Myocyte (in vitro differentiated cells): ENCODE data around the gene IL16. TPM values are rescaled to one million over a fixed set of nuclear protein-coding genes. Genes with fewer than 3 reads are reported as not detected.

ENCODE experiments used
- DNase-seq: peaks from one replicate; pipeline ENCODE4 v3.0.0-alpha.2; 2012; ENCODE audit warnings: low read depth
- total RNA-seq: library from RNA; depleted of rRNA; stranded (reverse); fragments of >200 nt; gene quantifications from 2 replicates; pipeline ENCODE4 v1.2.3, GENCODE V29; 2014

IL16 gene
- total RNA-seq, 1 donor from 2014 or later: 0.32 TPM

GRCh38 chr15:81289910-81290309 lies 93.2 kb downstream of the IL16 start:
- no peak for DNase-seq

GRCh38 chr15:81291916-81292522 lies 95.3 kb downstream of the IL16 start:
- DNase-seq: no peak

- DNase-seq: no peak
Observed at GRCh38 chr15:81292523-81293001, 95.9 kb downstream of the IL16 start.

GRCh38 chr15:81293728-81294515 lies 97.2 kb downstream of the IL16 start:
- DNase-seq: no peak

GRCh38 chr15:81294516-81294880 lies 97.8 kb downstream of the IL16 start:
- no peak for DNase-seq

- DNase-seq: no peak
Observed at GRCh38 chr15:81295486-81296121, 98.9 kb downstream of the IL16 start.

GRCh38 chr15:81296186-81296585 lies 99.5 kb downstream of the IL16 start:
- no peak for DNase-seq

- DNase-seq: no peak
Observed at GRCh38 chr15:81296673-81297072, 100.0 kb downstream of the IL16 start.

- no peak for DNase-seq
Observed at GRCh38 chr15:81297147-81297572, 100.5 kb downstream of the IL16 start.

GRCh38 chr15:81297603-81298575 lies 101.2 kb downstream of the IL16 start:
- no peak for DNase-seq

GRCh38 chr15:81298611-81299010 lies 101.9 kb downstream of the IL16 start:
- DNase-seq: no peak

GRCh38 chr15:81299156-81299555 lies 102.5 kb downstream of the IL16 start:
- DNase-seq: no peak

GRCh38 chr15:81299630-81300273 lies 103.1 kb downstream of the IL16 start:
- no peak for DNase-seq

GRCh38 chr15:81301385-81301784 lies 104.7 kb downstream of the IL16 start:
- DNase-seq: no peak

GRCh38 chr15:81301815-81302399 lies 105.2 kb downstream of the IL16 start:
- DNase-seq: no peak

- DNase-seq: no peak
Observed at GRCh38 chr15:81302701-81303109, 106.0 kb downstream of the IL16 start.

GRCh38 chr15:81303244-81304225 lies 106.9 kb downstream of the IL16 start:
- no peak for DNase-seq

GRCh38 chr15:81304226-81304625 lies 107.5 kb downstream of the IL16 start:
- no peak for DNase-seq

GRCh38 chr15:81308260-81308659 lies 111.6 kb downstream of the IL16 start:
- DNase-seq: peak; percentile 50
